ENCODE measurements around the gene GRB10. TPM values are rescaled to one million over a fixed set of nuclear protein-coding genes. Genes with fewer than 3 reads are reported as not detected.
A peak's percentile ranks its signal among the peaks of the same experiment; 100 is the strongest.

Gene GRB10
- total RNA-seq, 5 donors from 2014 or later (not counting 1 experiment from before 2014, with no cell fraction given): 7.1 to 11.1 (median 10.1) TPM

- H3K27ac Mint-ChIP-seq: no peak overlapping the region
- POLR2A ChIA-PET: no interaction called here
Observed at GRCh38 chr7:50649259-50649885, 133.3 kb downstream of the GRB10 start.

GRCh38 chr7:50648570-50649169, 134.0 kb downstream of the GRB10 start:
- no peak overlapping the region for H3K4me3 ChIP-seq (ENCODE audit: control insufficient read depth in 1 of 2, extremely low read depth in 1 of 2, low read length in 1 of 2)
- POLR2A ChIA-PET: no interaction called here
- H3K9me3 ChIP-seq: no peaks in the 10 kb centered on the region
- peaks cover 0 to 6% (median 5%) of the 10 kb centered on the region in 3 donors for H3K4me1 Mint-ChIP-seq
- no peaks in the 10 kb centered on the region for H3K27me3 ChIP-seq (replicated peaks in 1 of 2; ENCODE audit: control insufficient read depth in 2 of 2, extremely low read depth in 1 of 2, insufficient read depth in 2 of 2, low read length in 1 of 2)
- H3K27ac Mint-ChIP-seq: no peak overlapping the region
- H3K9me3 Mint-ChIP-seq: no peaks in the 10 kb centered on the region
- DNase-seq (no peak), ATAC-seq (replicated peaks in 1 of 4) (no peak)
- H3K4me1 ChIP-seq (ENCODE audit: control insufficient read depth in 1 of 2, extremely low read depth in 1 of 2, insufficient read depth in 2 of 2, low read length in 2 of 2): peaks cover 2 to 7% of the 10 kb centered on the region in 2 experiments
- no peak overlapping the region for H3K27ac ChIP-seq (ENCODE audit: low read length)
- CTCF ChIA-PET: no interaction called here
- no peaks in the 10 kb centered on the region for H3K27me3 Mint-ChIP-seq
- no peaks in the 10 kb centered on the region for H3K36me3 ChIP-seq (ENCODE audit: control insufficient read depth in 2 of 2, extremely low read depth in 1 of 2, insufficient read depth in 1 of 2, low read length in 1 of 2)
- 92% methylated on average over 2 of the region's 8 CpGs for WGBS (ENCODE audit: insufficient coverage)
- H3K4me3 Mint-ChIP-seq: no peak overlapping the region
- H3K36me3 Mint-ChIP-seq: no peaks in the 10 kb centered on the region

More at GRCh38 chr7:50649259-50649885, 133.3 kb downstream of the GRB10 start:
- no peaks in the 10 kb centered on the region for H3K36me3 Mint-ChIP-seq
- no peaks in the 10 kb centered on the region for H3K9me3 Mint-ChIP-seq
- DNase-seq (no peak), ATAC-seq (replicated peaks in 1 of 4) (no peak)
- CTCF ChIA-PET: no interaction called here
- Histone ChIP-seq H3K4me1 (ENCODE audit: control insufficient read depth in 1 of 2, extremely low read depth in 1 of 2, insufficient read depth in 2 of 2, low read length in 2 of 2) (peaks cover 2 to 7% of the 10 kb centered on the region in 2 experiments), H3K4me3 (ENCODE audit: control insufficient read depth in 1 of 2, extremely low read depth in 1 of 2, low read length in 1 of 2) (no peak overlapping the region), H3K9me3 (no peaks in the 10 kb centered on the region), H3K27me3 (replicated peaks in 1 of 2; ENCODE audit: control insufficient read depth in 2 of 2, extremely low read depth in 1 of 2, insufficient read depth in 2 of 2, low read length in 1 of 2) (no peaks in the 10 kb centered on the region), H3K27ac (ENCODE audit: low read length) (no peak overlapping the region), H3K36me3 (ENCODE audit: control insufficient read depth in 2 of 2, extremely low read depth in 1 of 2, insufficient read depth in 1 of 2, low read length in 1 of 2) (no peaks in the 10 kb centered on the region)
- H3K27me3 Mint-ChIP-seq: no peaks in the 10 kb centered on the region
- H3K4me3 Mint-ChIP-seq: no peak overlapping the region
- WGBS (ENCODE audit: insufficient coverage): 81% methylated on average over 5 of the region's 7 CpGs
- peaks cover 0 to 6% (median 5%) of the 10 kb centered on the region in 3 donors for H3K4me1 Mint-ChIP-seq

DNA sequence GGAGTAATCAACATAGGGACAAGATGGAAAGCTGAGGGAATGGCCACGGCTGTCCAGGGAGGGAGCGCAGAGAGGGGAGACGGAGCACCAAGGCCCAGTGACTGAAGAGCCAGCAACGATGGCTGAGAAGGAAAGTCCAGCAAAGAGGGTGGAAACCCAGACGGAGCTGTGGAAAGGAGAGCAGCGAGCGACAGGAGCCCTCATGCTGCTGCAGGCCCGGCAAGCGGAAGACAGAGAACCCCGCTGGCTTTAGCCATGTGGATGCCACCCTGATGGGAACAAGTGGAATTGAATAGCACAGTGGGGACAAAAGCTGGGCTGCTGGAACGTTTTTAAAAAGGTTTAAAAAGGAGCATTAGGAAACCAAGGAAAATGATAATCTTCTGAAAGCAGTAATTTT, 134.6 kb downstream of the GRB10 start:
- Histone ChIP-seq H3K27me3 (replicated peaks in 1 of 2; ENCODE audit: control insufficient read depth in 2 of 2, extremely low read depth in 1 of 2, insufficient read depth in 2 of 2, low read length in 1 of 2) (no peaks in the 10 kb centered on the region), H3K9me3 (no peaks in the 10 kb centered on the region), H3K36me3 (ENCODE audit: control insufficient read depth in 2 of 2, extremely low read depth in 1 of 2, insufficient read depth in 1 of 2, low read length in 1 of 2) (no peaks in the 10 kb centered on the region), H3K27ac (ENCODE audit: low read length) (no peak overlapping the region), H3K4me1 (ENCODE audit: control insufficient read depth in 1 of 2, extremely low read depth in 1 of 2, insufficient read depth in 2 of 2, low read length in 2 of 2) (peaks cover 0 to 2% of the 10 kb centered on the region in 2 experiments), H3K4me3 (ENCODE audit: control insufficient read depth in 1 of 2, extremely low read depth in 1 of 2, low read length in 1 of 2) (no peak overlapping the region)
- no peaks in the 10 kb centered on the region for H3K36me3 Mint-ChIP-seq
- ChIA-PET POLR2A (no interaction called here), CTCF (no interaction called here)
- no peaks in the 10 kb centered on the region for H3K27me3 Mint-ChIP-seq
- no peaks in the 10 kb centered on the region for H3K9me3 Mint-ChIP-seq
- H3K4me1 Mint-ChIP-seq: peaks cover 0 to 4% (median 2%) of the 10 kb centered on the region in 3 donors
- DNase-seq (no peak), ATAC-seq (replicated peaks in 1 of 4) (no peak)
- 88% methylated on average over 11 of the region's 11 CpGs for WGBS (ENCODE audit: insufficient coverage)
- no peak overlapping the region for H3K27ac Mint-ChIP-seq
- no peak overlapping the region for H3K4me3 Mint-ChIP-seq

DNA sequence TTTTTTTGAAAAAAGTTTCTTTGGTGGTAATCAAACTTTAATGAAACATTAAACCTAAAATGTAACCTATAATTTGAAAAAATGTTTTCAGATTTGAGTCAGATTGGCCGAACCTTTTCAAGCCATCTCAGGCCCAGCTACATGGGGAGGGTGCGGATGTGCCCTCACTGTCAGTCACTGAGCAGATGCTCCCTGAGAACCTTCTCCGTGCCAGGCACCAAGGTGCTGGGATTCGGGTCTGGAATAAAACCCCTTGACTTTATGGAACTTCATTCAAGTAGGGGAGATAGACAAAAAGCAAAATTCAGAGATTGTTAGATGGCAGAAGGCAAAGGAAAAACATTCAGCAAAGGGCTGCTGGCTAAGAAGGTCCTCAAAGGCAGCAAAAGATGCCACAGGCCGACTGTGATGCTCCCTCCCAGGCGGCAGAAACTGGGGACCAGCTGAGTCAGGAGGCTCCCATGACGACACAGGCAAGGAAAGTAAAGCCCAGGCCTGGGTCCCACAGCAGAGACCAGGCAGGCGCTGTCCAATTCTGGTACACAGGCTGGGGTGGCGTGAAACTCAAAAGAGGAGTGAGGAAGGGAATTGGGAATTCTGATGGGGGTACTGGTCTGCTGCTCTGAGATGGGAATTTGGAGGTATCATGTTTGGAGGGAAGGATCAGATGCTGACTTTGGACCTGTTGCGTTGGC, 135.3 kb downstream of the GRB10 start:
- no peaks in the 10 kb centered on the region for H3K36me3 Mint-ChIP-seq
- H3K4me1 Mint-ChIP-seq: peaks cover 0 to 4% (median 2%) of the 10 kb centered on the region in 3 donors
- no peak overlapping the region for H3K4me3 Mint-ChIP-seq
- 91% methylated on average over 10 of the region's 10 CpGs for WGBS (ENCODE audit: insufficient coverage)
- Histone ChIP-seq H3K9me3 (no peaks in the 10 kb centered on the region), H3K36me3 (ENCODE audit: control insufficient read depth in 2 of 2, extremely low read depth in 1 of 2, insufficient read depth in 1 of 2, low read length in 1 of 2) (no peaks in the 10 kb centered on the region), H3K27ac (ENCODE audit: low read length) (no peak overlapping the region), H3K4me1 (ENCODE audit: control insufficient read depth in 1 of 2, extremely low read depth in 1 of 2, insufficient read depth in 2 of 2, low read length in 2 of 2) (no peaks in the 10 kb centered on the region), H3K4me3 (ENCODE audit: control insufficient read depth in 1 of 2, extremely low read depth in 1 of 2, low read length in 1 of 2) (no peak overlapping the region), H3K27me3 (replicated peaks in 1 of 2; ENCODE audit: control insufficient read depth in 2 of 2, extremely low read depth in 1 of 2, insufficient read depth in 2 of 2, low read length in 1 of 2) (no peaks in the 10 kb centered on the region)
- H3K27me3 Mint-ChIP-seq: no peaks in the 10 kb centered on the region
- CTCF ChIA-PET: interaction anchor here in 1 of 2 donors (0.5 to 0.7 kb wide), 2 partner anchors 12 to 178 kb away, joined by 3 to 8 read pairs; no protein-coding TSS in a partner anchor
- H3K27ac Mint-ChIP-seq: no peak overlapping the region
- POLR2A ChIA-PET: no interaction called here
- DNase-seq: no peak
- no peaks in the 10 kb centered on the region for H3K9me3 Mint-ChIP-seq
- no peak for ATAC-seq (replicated peaks in 1 of 4)

DNA sequence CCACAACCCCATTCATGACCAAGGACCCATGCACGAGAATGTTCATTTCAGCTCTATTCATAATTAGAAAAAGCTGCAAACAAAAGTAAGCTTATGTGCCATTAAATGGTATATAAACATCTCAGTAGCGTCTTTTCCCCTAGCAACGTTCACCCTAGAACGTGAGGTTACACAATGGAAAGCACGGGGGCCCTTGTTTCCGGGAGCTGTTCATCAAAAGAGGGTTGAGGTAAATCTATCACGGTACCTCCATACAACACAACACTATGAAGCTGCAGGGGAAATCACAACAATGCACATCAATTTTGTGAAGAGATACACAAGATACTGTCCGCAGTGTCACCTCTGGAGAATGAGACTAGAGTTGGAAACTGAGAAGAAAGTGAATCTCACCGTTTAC, 136.6 kb downstream of the GRB10 start:
- POLR2A ChIA-PET: no interaction called here
- no peak overlapping the region for H3K4me3 ChIP-seq (ENCODE audit: control insufficient read depth in 1 of 2, extremely low read depth in 1 of 2, low read length in 1 of 2)
- no peak overlapping the region for H3K27ac ChIP-seq (ENCODE audit: low read length)
- H3K4me3 Mint-ChIP-seq: no peak overlapping the region
- no peaks in the 10 kb centered on the region for H3K27me3 Mint-ChIP-seq
- peaks cover 0 to 4% (median 2%) of the 10 kb centered on the region in 3 donors for H3K4me1 Mint-ChIP-seq
- CTCF ChIA-PET: interaction anchor here in 1 of 2 donors (0.6 kb wide), 1 partner anchor 11 kb away, joined by 4 read pairs; no protein-coding TSS in a partner anchor
- ATAC-seq (replicated peaks in 1 of 4) (peak in 1 of 4 experiments; percentile 33), DNase-seq (no peak)
- H3K36me3 ChIP-seq (ENCODE audit: control insufficient read depth in 2 of 2, extremely low read depth in 1 of 2, insufficient read depth in 1 of 2, low read length in 1 of 2): no peaks in the 10 kb centered on the region
- no CpG with 5 or more reads among the region's 9 CpGs for WGBS (ENCODE audit: insufficient coverage)
- no peaks in the 10 kb centered on the region for H3K27me3 ChIP-seq (replicated peaks in 1 of 2; ENCODE audit: control insufficient read depth in 2 of 2, extremely low read depth in 1 of 2, insufficient read depth in 2 of 2, low read length in 1 of 2)
- no peaks in the 10 kb centered on the region for H3K9me3 ChIP-seq
- H3K9me3 Mint-ChIP-seq: no peaks in the 10 kb centered on the region
- H3K36me3 Mint-ChIP-seq: no peaks in the 10 kb centered on the region
- H3K27ac Mint-ChIP-seq: no peak overlapping the region
- no peaks in the 10 kb centered on the region for H3K4me1 ChIP-seq (ENCODE audit: control insufficient read depth in 1 of 2, extremely low read depth in 1 of 2, insufficient read depth in 2 of 2, low read length in 2 of 2)

DNA sequence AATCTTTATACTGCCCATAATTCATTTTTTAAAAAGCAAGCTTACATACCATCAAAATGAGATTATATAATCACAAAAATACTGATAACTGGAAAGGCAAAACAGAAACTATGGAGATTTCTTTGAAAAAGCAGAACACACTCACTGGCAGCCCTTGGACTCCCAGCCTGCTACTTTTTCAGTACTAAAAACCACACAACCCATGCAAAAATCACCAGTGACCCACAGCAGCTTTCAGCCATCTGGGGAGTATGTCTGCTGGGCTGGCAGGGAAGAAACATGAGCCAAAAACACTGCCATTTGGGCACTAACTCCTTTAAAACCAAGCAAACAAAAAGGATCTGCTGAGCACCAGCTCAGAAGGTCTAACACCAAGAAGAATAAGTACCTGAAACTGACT, 137.5 kb downstream of the GRB10 start:
- Histone ChIP-seq H3K36me3 (ENCODE audit: control insufficient read depth in 2 of 2, extremely low read depth in 1 of 2, insufficient read depth in 1 of 2, low read length in 1 of 2) (no peaks in the 10 kb centered on the region), H3K4me3 (ENCODE audit: control insufficient read depth in 1 of 2, extremely low read depth in 1 of 2, low read length in 1 of 2) (no peak overlapping the region), H3K27me3 (replicated peaks in 1 of 2; ENCODE audit: control insufficient read depth in 2 of 2, extremely low read depth in 1 of 2, insufficient read depth in 2 of 2, low read length in 1 of 2) (no peaks in the 10 kb centered on the region), H3K9me3 (no peaks in the 10 kb centered on the region), H3K4me1 (ENCODE audit: control insufficient read depth in 1 of 2, extremely low read depth in 1 of 2, insufficient read depth in 2 of 2, low read length in 2 of 2) (no peaks in the 10 kb centered on the region), H3K27ac (ENCODE audit: low read length) (no peak overlapping the region)
- ATAC-seq (replicated peaks in 1 of 4) (no peak), DNase-seq (no peak)
- ChIA-PET CTCF (interaction anchor here in 1 of 2 donors (0.7 to 0.8 kb wide), 3 partner anchors 9 to 55 kb away, joined by 3 read pairs; no protein-coding TSS in a partner anchor), POLR2A (no interaction called here)
- Mint-ChIP-seq H3K27ac (no peak overlapping the region), H3K36me3 (no peaks in the 10 kb centered on the region), H3K27me3 (no peaks in the 10 kb centered on the region), H3K4me3 (no peak overlapping the region), H3K9me3 (no peaks in the 10 kb centered on the region), H3K4me1 (peaks cover 0 to 4% (median 2%) of the 10 kb centered on the region in 3 donors)
